ENCODE data around the gene TCIRG1.
A peak's percentile ranks its signal among the peaks of the same experiment; 100 is the strongest.
"Not testable (repeated sequence)": the region's sequence is repeated elsewhere in the genome, so short reads cannot be mapped to it uniquely, and the experiment has no call there.

The TCIRG1 gene, protein sequence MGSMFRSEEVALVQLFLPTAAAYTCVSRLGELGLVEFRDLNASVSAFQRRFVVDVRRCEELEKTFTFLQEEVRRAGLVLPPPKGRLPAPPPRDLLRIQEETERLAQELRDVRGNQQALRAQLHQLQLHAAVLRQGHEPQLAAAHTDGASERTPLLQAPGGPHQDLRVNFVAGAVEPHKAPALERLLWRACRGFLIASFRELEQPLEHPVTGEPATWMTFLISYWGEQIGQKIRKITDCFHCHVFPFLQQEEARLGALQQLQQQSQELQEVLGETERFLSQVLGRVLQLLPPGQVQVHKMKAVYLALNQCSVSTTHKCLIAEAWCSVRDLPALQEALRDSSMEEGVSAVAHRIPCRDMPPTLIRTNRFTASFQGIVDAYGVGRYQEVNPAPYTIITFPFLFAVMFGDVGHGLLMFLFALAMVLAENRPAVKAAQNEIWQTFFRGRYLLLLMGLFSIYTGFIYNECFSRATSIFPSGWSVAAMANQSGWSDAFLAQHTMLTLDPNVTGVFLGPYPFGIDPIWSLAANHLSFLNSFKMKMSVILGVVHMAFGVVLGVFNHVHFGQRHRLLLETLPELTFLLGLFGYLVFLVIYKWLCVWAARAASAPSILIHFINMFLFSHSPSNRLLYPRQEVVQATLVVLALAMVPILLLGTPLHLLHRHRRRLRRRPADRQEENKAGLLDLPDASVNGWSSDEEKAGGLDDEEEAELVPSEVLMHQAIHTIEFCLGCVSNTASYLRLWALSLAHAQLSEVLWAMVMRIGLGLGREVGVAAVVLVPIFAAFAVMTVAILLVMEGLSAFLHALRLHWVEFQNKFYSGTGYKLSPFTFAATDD

GRCh38 chr11:68038718-68039525, at the start of gene TCIRG1:
TCIRG1 (plus strand) TSS chr11:68039025; CDS start chr11:68041272, 2,247 bp downstream.
- peak; percentile 50 to 69 for DNase-seq (ENCODE audit: low read depth in 2 of 2)

DNA sequence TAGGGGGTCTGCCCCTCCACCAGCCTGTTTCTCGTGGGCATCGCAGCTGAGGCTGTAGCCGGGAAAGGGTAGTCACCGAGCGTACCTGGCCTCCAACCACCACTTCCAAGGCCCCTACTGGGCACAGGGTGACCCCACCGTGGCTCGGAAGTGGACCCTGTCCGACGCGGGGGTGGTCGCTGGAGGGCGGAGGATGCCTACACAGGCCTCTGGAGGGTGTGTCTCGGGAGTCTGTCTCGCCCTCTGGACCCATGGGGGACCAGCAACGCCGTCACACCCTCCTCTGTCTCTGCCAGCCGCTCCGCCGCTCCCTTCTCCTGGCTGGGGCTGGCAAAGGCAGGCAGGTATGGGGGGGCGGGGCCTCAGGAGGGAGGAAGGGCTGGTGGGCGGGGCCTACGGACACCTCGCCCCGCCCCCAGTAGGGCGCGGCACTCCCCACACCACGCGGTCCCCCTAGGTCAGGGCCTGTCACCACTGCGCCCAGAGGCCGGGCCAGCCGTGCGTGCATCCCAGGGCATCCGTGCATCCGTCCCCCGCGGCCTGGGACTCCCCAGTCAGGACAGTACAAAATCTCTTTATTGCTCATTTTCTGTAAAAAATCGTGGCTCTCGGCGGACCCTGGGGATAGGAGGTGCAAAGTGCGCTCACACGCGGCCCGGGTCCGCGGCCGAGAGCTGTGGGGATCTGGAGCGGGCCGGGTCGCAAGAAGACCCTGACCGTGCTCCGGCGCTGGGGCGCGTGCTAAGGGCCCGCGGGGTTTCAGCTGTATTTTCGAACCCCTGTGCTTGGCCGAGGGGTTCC, 48.1 kb upstream of the TCIRG1 start:
- DNase-seq (ENCODE audit: low read depth in 2 of 2) = not testable (repeated sequence)

GRCh38 chr11:67991347-67992121, 47.3 kb upstream of the TCIRG1 start:
- DNase-seq (ENCODE audit: low read depth in 2 of 2) = not testable (repeated sequence)

DNA sequence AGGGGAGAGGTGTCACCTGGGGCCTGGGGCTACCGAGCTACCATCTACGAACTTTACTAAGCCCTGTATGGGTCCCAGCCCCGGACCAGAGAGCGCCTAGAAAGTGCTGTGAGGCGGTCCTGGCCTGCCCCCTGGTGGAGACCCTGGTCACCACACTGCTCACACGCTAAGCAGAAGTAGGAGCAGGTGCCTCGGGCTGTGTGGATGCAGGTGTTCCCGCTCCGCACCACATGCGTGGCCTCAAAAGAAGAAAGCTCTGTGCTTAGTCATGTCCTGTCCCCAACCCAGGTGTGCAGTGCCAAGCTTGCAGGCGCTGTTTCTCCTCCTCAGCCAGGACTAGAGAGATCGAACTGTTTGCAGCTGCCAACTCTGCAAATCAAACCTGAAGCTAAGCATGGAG, 45.0 kb upstream of the TCIRG1 start:
- DNase-seq (ENCODE audit: low read depth in 2 of 2) = peak; percentile 17 to 28

GRCh38 chr11:67994387-67994786, 44.4 kb upstream of the TCIRG1 start:
- not testable (repeated sequence) for DNase-seq (ENCODE audit: low read depth in 2 of 2)

- DNase-seq (ENCODE audit: low read depth in 2 of 2) = not testable (repeated sequence)
Measured at GRCh38 chr11:67995129-67995528, 43.7 kb upstream of the TCIRG1 start.

GRCh38 chr11:67995579-67995978, 43.2 kb upstream of the TCIRG1 start:
- not testable (repeated sequence) for DNase-seq (ENCODE audit: low read depth in 2 of 2)

DNA sequence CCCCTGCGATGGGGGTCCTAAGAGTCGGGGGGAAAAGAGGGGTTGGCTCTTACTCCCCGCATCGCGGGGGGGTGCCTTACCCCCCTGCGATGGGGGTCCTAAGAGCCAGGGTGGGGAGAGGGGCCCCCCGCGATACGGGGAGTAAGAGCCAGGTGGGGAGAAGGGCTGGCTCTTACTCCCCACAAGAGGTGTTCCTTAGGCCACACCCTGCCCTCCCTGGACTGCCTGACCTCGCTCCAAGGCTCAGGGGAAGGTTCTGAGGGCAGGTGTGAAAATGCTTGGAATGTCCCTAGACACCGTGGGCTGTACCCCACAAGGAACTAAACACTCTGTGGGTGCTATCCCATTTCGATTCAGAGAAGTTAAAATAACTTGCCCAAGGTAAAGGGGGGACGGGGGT, 42.8 kb upstream of the TCIRG1 start:
- no peak for DNase-seq (ENCODE audit: low read depth in 2 of 2)

- DNase-seq (ENCODE audit: low read depth in 2 of 2) = peak; percentile 43 to 50
Measured at GRCh38 chr11:67996622-67997474, 42.0 kb upstream of the TCIRG1 start.

- DNase-seq (ENCODE audit: low read depth in 2 of 2) = no peak
Measured at GRCh38 chr11:67997475-67997921, 41.3 kb upstream of the TCIRG1 start.

DNA sequence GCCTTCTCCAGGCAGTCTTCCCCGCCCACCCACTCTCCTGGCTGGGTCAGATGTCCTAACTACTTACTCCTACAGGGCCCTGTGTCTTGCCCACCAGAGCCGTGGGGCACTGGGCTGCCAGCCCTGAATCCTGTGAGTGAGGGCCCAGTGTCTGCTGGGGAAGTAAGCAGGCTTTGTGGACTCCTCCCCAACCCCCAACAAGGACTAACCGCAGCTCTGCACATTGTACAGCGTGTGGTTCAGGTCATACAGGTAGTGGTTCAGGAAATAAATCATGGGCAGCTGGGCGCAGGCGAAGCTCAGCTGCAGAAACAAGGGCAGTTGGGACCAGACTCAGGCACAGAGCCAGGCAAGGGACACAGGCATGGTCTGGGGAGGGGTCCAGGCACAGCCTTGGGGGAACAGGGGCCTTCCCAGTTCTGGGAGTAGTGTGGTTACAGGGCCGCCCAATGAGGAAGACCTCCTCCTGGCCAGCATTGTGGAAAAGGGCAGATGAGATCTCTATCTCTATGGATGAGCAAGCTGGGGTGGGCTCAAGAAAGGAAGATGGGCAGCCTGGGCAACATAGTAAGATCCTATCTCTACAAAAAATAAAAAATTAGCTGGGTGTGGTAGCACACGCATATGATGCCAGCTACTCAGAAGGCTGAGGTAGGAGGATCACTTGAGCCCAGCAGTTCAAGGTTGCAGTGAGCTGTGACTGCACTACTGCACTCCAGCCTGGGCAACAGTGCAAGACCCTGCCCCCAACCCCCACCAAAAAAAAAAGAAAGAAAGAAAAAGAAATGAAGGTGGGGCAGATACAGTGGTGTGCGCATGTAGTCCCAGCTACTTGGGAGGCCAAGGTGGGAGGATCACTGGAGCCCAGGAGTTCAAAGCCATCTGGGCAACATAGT, 40.4 kb upstream of the TCIRG1 start:
- no peak for DNase-seq (ENCODE audit: low read depth in 2 of 2)

GRCh38 chr11:67999201-67999629, 39.6 kb upstream of the TCIRG1 start:
- DNase-seq (ENCODE audit: low read depth in 2 of 2) = no peak

- no peak for DNase-seq (ENCODE audit: low read depth in 2 of 2)
Measured at GRCh38 chr11:67999704-68000103, 39.1 kb upstream of the TCIRG1 start.

DNA sequence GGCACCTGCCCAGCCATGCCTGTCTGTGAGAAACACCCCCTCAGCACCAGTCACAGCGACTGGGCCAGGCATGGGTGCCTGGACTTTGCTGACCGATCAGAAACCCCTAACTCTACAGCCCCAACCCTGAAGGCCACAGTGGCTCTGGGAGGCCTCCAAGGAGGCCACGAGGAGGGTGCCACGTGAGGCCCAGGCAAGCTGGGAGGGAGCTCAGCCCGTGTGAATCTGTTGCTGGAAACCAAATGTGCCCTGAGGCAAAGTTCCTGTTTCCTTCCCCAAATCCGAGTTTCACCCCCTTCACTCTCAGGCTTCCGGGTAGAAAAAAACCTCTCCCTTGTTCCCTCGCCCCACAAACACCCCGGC, 36.3 kb upstream of the TCIRG1 start:
- DNase-seq (ENCODE audit: low read depth in 2 of 2) = no peak

GRCh38 chr11:68002938-68003845, 35.6 kb upstream of the TCIRG1 start:
- DNase-seq (ENCODE audit: low read depth in 2 of 2) = peak; percentile 26 to 29

- peak; percentile 69 to 81 for DNase-seq (ENCODE audit: low read depth in 2 of 2)
Measured at GRCh38 chr11:68003846-68004550, 34.8 kb upstream of the TCIRG1 start, which contains the start of gene UNC93B1. UNC93B1 (minus strand) TSS chr11:68004097; CDS start chr11:68004043, 54 bp downstream.
